ENCODE results near the gene C1orf198.

DNA sequence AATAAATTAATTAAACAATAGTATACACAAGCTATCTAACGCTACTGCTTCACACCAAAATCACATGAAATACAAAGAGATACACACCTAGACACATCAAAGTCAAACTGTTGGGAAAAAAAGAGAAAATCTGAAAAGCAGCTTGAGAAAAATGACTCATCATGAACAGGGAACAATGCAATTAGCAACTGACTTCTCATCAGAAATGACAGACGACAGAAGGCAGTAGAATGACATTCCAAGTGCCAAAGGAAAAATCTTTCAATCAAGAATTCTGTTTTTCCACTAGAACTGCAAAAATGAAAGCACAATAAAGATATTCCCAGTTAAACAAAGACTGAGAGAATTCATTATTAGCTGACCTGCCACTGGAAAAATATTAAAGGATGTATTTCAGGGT, 63.9 kb downstream of the C1orf198 start:
- TF ChIP-seq, protein P1, sequence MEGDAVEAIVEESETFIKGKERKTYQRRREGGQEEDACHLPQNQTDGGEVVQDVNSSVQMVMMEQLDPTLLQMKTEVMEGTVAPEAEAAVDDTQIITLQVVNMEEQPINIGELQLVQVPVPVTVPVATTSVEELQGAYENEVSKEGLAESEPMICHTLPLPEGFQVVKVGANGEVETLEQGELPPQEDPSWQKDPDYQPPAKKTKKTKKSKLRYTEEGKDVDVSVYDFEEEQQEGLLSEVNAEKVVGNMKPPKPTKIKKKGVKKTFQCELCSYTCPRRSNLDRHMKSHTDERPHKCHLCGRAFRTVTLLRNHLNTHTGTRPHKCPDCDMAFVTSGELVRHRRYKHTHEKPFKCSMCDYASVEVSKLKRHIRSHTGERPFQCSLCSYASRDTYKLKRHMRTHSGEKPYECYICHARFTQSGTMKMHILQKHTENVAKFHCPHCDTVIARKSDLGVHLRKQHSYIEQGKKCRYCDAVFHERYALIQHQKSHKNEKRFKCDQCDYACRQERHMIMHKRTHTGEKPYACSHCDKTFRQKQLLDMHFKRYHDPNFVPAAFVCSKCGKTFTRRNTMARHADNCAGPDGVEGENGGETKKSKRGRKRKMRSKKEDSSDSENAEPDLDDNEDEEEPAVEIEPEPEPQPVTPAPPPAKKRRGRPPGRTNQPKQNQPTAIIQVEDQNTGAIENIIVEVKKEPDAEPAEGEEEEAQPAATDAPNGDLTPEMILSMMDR (IDR thresholded peaks at IDR 0.05; ENCODE audit: low read depth, low read length), result no peak
- no peak for TF ChIP-seq EZH2phosphoT487 (IDR thresholded peaks at IDR 0.05; ENCODE audit: low read depth)
